ENCODE measurements around the gene TMEM88. TPM values are rescaled to one million over a fixed set of nuclear protein-coding genes. Genes with fewer than 3 reads are reported as not detected.

Gene TMEM88
- total and polyA plus RNA-seq, 3 donors from 2014 or later, result 4.6 to 7.4 (median 6.8) TPM

GRCh38 chr17:7883781-7884386, 29.0 kb downstream of the TMEM88 start:
- intact Hi-C loops (cut with DNase I; ENCODE audit: low total_unique reads), result no loop called here
- Histone ChIP-seq H3K36me3 (ENCODE audit: low read depth, missing control alignments) (no peaks in the 10 kb centered on the region), H3K27me3 (no peaks in the 10 kb centered on the region), H3K4me3 (peak overlapping the region; percentile 61 to 78), H3K9me3 (no peaks in the 10 kb centered on the region), H3K27ac (peak overlapping the region; percentile 82 to 87), H3K4me1 (peaks cover 38% of the 10 kb centered on the region)
- WGBS, 2 donors, result 0 to 3% methylated on average over 3 of the region's 3 CpGs
- no peak for TF ChIP-seq POLR2A (IDR thresholded peaks at IDR 0.05)
- TF ChIP-seq, protein P1, sequence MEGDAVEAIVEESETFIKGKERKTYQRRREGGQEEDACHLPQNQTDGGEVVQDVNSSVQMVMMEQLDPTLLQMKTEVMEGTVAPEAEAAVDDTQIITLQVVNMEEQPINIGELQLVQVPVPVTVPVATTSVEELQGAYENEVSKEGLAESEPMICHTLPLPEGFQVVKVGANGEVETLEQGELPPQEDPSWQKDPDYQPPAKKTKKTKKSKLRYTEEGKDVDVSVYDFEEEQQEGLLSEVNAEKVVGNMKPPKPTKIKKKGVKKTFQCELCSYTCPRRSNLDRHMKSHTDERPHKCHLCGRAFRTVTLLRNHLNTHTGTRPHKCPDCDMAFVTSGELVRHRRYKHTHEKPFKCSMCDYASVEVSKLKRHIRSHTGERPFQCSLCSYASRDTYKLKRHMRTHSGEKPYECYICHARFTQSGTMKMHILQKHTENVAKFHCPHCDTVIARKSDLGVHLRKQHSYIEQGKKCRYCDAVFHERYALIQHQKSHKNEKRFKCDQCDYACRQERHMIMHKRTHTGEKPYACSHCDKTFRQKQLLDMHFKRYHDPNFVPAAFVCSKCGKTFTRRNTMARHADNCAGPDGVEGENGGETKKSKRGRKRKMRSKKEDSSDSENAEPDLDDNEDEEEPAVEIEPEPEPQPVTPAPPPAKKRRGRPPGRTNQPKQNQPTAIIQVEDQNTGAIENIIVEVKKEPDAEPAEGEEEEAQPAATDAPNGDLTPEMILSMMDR (IDR thresholded peaks at IDR 0.05), result no peak
- DNase-seq, result no peak

- intact Hi-C loops (cut with DNase I; ENCODE audit: low total_unique reads), result no loop called here
- Histone ChIP-seq H3K9me3 (no peaks in the 10 kb centered on the region), H3K27ac (peak overlapping the region; percentile 87 to 91), H3K4me3 (peak overlapping the region; percentile 74 to 78), H3K36me3 (ENCODE audit: low read depth, missing control alignments) (no peaks in the 10 kb centered on the region), H3K4me1 (peaks cover 46% of the 10 kb centered on the region), H3K27me3 (no peaks in the 10 kb centered on the region)
- WGBS, 2 donors, result 1 to 2% methylated on average over 28 to 51 of the region's 100 CpGs
- TF ChIP-seq, protein P1 (IDR thresholded peaks at IDR 0.05), result no peak
- TF ChIP-seq POLR2A (IDR thresholded peaks at IDR 0.05), result no peak
- DNase-seq, result peak; percentile 28
These were observed 29.9 kb downstream of the TMEM88 start for GRCh38 chr17:7884581-7885366.

DNA sequence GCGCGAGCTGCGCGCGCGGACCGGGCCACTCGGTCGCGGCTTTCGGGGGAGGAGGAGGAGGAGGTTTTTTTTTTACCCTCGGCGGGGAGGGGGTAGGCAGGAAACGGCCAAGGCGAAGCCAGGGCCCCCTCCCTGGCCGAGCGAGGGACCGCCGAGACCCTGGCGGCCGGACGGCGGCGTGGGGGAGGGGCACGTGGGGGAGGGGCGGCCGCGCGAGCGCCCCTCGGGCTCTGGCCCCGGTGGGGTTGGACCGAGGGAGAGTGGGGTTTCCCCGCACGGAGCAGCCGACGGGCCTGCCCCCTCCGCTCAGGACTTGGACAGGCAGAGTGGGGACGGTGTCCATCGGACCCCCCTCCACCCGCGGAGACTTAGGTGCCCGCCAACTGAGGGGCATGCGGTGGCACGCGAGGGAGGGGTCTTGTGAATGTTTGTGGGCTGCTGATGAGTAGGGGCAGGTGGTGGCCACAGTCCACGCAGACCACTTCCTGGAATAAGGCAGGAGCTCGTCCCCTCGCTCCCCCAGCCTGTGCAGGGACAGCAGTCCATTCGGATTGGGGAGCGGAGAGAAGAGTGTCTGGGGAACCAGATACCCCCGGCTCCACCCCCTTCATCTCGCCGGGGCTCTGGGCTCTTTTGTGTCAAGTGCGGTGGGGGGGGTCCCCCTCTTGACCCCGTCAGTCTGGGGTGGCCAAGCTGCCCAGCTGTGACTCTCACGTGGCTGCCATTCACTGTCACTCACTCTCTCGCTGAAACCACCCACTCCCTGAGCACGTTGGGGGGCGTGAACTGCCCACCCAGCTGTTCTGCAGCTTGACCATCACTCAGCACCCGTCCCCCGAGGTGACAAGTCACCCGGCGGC, 30.7 kb downstream of the TMEM88 start:
- Histone ChIP-seq H3K4me1 (peaks cover 49% of the 10 kb centered on the region), H3K9me3 (no peaks in the 10 kb centered on the region), H3K27ac (peak overlapping the region; percentile 87 to 91), H3K27me3 (no peaks in the 10 kb centered on the region), H3K4me3 (peak overlapping the region; percentile 74 to 78), H3K36me3 (ENCODE audit: low read depth, missing control alignments) (no peaks in the 10 kb centered on the region)
- WGBS, 2 donors, result 0% methylated on average over 19 to 51 of the region's 64 CpGs
- intact Hi-C loops (cut with DNase I; ENCODE audit: low total_unique reads), result no loop called here
- TF ChIP-seq, protein P1 (IDR thresholded peaks at IDR 0.05), result no peak
- TF ChIP-seq POLR2A (IDR thresholded peaks at IDR 0.05), result no peak
- DNase-seq, result peak; percentile 56

GRCh38 chr17:7886227-7887037, 31.6 kb downstream of the TMEM88 start:
- DNase-seq, result peak; percentile 60
- Histone ChIP-seq H3K4me1 (peaks cover 49% of the 10 kb centered on the region), H3K27me3 (no peaks in the 10 kb centered on the region), H3K4me3 (peak overlapping the region; percentile 74 to 78), H3K9me3 (no peaks in the 10 kb centered on the region), H3K36me3 (ENCODE audit: low read depth, missing control alignments) (no peaks in the 10 kb centered on the region), H3K27ac (peak overlapping the region; percentile 87 to 91)
- 1 to 2% methylated on average over 15 to 30 of the region's 30 CpGs for WGBS, 2 donors
- TF ChIP-seq, protein P1 (IDR thresholded peaks at IDR 0.05), result no peak
- TF ChIP-seq POLR2A (IDR thresholded peaks at IDR 0.05), result no peak
- intact Hi-C loops (cut with DNase I; ENCODE audit: low total_unique reads), result no loop called here

Measured in testis (tissue), 3 donors.